SKM-1 (cell line): ENCODE results near the gene CHMP4B.

ENCODE experiments used
- DNase-seq: peaks from one replicate; lab custom pipeline; 2025; ENCODE audit not compliant: unreplicated experiment; lab: John Stamatoyannopoulos, UW

Gene CHMP4B

GRCh38 chr20:33837096-33837830 is 26.1 kb downstream of the CHMP4B start:
- DNase-seq, result no peak

GRCh38 chr20:33838035-33838864 is 27.1 kb downstream of the CHMP4B start:
- DNase-seq, result no peak

DNA sequence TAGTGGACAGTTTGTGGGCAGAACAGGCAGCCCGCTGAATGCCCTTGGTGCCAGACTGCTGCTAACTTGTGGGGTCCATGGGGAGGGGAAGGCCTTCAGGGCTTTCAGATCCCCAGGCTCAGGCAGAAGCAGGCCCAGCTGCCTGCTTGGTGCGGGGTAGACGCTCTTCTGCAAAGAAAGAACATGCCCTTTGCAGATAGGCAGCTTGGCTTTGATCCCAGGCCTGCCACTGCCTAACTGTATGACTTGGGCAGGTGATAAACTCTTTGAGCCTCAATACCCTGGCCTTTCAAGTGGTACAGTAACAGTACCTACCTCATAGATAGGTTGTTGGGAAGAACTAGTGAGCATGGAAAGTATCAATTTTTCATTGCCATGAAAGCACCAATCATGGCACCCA is 28.4 kb downstream of the CHMP4B start:
- no peak for DNase-seq

DNA sequence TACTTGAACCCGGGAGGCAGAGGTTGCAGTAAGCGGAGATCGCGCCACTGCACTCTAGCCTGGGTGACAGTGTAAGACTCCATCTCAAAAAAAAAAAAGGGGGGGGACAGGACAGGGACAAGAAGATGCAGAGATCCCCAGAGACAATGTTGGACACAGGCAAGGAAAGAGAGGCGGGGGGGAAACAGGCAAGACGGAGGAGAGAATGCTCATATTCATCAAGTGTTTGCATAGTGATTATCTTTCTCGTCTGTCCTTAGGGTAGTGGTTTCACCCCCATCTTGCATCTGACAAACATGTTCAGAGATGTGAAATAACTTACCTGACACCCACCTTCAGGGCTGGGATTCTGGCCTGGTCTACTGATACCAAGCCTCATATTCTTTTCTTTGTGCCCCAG is 29.0 kb downstream of the CHMP4B start:
- no peak for DNase-seq

DNA sequence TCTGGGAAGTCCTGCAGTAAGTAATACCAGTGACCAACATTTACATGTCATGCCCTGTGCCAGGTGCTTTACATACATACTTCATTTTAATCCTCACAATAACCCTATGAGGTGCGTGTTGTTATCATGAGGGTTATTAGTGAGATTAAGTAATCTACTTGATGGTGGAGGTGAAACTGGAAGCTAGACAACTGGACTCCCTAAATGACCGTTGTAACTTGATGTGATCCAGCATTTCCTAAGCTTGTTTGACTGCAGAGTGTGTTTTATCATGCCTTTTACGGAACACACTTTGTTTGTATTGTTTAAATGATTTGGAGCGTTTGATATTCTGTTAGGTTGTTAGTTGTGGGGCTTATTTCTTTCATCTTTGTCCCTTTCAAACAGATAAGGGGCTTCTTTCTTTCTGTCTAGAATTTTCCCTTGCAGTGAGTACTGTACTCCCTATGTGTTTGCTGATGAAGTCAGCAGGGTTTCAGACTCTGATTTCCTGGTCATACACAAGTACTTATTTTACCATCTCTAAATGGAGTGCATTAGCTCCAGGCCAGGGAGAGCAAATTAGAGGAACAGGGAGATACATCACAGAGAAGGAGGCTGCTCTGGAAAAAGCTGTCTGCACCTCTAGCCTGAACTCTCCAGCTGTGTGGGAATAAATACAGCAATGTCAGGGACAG is 29.7 kb downstream of the CHMP4B start:
- no peak for DNase-seq

DNA sequence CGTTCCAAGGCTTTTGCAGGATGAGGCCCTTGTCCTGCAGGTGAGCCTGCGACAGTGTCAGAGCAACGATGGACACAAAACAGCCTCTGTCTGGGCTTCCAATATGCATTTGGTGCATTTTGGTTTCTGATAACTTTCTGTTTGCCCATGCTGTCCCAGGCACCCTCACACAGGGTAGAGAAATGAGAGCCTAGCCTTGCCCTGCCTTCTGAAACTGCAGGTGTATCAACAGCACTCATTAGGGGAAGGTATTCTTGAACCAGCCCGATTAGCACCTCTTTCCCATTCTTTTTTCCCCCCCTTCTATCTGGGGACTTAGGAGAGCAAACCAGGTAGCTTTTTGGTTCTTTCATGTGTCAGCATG is 30.3 kb downstream of the CHMP4B start:
- no peak for DNase-seq

GRCh38 chr20:33842346-33842745 is 31.2 kb downstream of the CHMP4B start:
- no peak for DNase-seq

DNA sequence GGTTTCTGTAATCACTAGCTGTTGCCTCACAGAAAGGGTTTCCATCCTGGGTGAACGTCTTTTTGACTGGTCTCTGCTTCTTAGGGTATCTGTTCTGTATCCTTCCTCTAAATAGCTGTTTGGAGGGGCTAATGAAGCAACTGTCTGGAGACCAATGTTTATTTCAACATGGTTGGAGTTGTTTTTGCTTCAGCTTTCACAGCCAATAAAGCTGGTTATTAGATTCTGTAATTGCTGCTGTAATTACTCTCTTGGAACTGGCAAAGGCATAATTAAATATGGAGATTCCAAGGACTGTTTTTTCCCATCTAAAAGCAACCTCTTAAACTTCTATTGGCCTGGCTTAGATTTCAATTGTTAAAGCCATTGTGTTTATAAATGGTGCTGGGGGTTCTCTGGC is 31.9 kb downstream of the CHMP4B start:
- no peak for DNase-seq

GRCh38 chr20:33843854-33844253 is 32.7 kb downstream of the CHMP4B start:
- DNase-seq, result no peak

DNA sequence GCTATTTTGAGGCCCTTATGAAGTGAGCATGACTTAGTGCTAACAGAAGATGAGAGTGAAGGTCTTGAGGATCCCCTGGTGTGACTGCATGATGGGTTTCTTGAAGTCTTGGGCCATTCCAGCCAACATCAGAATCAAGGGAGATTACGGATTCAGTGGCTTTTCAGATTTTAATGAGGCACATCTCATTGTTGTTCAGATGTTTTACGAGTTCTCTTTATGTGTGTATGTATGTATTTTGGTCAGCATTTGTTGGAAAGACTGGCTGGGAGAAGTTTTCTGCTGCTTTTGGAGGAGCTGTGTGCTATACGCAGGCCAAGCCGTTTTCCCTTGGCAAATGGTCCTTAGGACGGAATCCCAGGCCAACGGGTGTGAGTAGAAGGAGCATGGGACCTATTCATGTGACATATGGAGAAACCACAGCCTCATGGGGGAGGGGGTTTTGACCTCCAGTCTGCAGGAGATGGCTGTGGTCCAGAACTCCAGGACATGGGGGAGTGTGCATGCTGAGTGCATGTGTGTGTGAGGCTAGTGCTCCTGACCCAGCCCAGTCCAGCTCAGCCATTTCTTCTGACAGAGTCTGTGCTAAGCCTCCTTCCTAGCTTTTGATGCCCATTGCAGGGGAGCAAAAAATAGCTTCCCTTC is 35.3 kb downstream of the CHMP4B start:
- DNase-seq, result no peak

- no peak for DNase-seq
These were observed 35.9 kb downstream of the CHMP4B start for GRCh38 chr20:33847006-33847405.

GRCh38 chr20:33848391-33848790 is 37.2 kb downstream of the CHMP4B start:
- no peak for DNase-seq

- DNase-seq, result no peak
These were observed 39.0 kb downstream of the CHMP4B start for GRCh38 chr20:33850159-33850558.

GRCh38 chr20:33851842-33852466 is 40.8 kb downstream of the CHMP4B start:
- no peak for DNase-seq

DNA sequence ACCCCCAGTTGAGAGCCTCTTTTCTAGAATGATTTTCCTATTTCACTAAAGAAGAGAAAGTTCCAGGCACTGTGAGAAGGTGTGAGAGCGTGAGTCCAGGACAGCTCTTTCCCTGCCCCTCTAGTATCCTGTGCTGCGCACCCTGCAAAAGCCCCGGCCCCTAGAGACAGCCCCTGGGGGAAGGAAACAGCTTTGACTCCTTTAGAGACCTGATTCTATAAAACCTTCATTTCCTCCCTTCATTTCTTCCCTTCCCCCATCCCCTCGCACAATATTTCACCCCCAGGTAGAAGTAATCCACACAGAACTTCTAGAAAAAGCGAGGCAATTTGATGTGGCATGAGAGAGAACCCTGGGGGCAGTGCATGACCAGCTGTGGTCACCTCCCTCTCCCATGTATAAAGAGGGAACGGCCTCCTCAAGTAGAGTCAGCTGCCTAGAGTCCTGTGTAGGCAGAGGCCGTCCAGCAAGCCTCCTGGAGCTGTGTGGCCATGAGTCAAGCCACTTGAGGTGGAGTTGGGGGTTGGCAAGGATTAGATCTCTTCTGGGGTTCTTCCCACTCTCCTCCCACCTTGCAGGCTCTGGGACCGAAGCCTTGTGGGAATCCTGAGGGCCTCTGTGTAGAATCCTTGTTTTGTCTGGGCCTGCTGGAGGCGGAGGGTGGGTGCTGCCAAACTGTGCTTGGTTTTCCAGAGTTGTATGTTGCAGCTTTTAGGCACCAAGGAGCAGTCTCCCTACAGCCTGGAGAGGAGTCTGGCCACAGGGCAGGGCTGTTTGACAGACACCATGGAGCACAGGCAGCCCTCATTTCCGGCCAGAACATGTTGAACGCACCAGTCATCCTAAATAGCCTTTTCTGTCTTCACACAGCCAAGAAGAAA is 41.7 kb downstream of the CHMP4B start:
- DNase-seq, result no peak

GRCh38 chr20:33853507-33853813 is 42.3 kb downstream of the CHMP4B start:
- no peak for DNase-seq

GRCh38 chr20:33857722-33858563 is 46.8 kb downstream of the CHMP4B start:
- DNase-seq, result no peak

- no peak for DNase-seq
These were observed 47.5 kb downstream of the CHMP4B start for GRCh38 chr20:33858666-33859065.

- DNase-seq, result peak; percentile 48
These were observed 48.1 kb downstream of the CHMP4B start for GRCh38 chr20:33859157-33859695.
